EH (cell line): ENCODE data around the gene POLR2M.

Experiments
- DNase-seq: peaks from one replicate; pipeline ENCODE4 v3.0.0-alpha.2; 2015; ENCODE audit warnings: low read depth

Gene POLR2M

DNA sequence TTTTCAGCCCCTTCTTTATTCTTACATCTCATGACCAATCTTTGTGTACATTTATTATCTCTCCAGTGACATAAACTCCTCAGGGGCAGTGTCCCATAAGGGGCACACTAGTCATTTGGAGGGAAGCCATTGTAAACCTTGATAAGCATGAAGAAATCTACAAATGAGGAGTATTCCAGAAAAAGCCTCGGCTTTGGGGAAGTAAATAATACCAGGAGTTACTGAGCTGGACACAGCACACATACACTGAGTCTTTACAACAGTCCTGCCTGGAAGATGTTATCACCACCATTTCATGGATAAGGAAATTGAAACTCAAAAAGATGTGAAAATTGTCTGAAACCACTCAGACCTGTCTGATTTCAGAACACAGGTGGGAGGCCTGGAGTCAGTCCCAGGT is 15.4 kb upstream of the POLR2M start:
- no peak for DNase-seq

- DNase-seq = peak; percentile 77
Observed at GRCh38 chr15:57692709-57693108, 13.8 kb upstream of the POLR2M start.

- DNase-seq = peak; percentile 87
Observed at GRCh38 chr15:57694279-57694678, 12.2 kb upstream of the POLR2M start.

DNA sequence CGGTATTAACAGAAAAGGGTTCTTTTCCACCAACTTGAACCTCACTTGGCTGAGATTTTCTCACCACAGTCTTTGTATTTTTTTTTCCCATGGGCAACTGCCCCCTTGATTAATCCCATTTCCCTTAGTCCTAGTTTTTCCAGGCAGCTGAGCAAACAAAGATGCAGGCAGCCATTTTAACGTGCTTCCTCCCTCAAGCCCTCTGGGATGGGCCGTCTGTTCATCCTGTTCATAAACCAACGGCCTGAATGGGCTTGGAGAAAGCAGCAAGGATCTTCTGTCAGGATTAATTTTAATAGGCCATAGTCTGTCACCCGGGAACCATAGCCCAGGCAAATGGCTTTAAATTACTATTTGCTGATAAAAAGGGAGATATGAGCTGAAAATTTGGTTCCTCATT is 10.4 kb upstream of the POLR2M start:
- no peak for DNase-seq

GRCh38 chr15:57697588-57697987 is 8.9 kb upstream of the POLR2M start:
- peak; percentile 93 for DNase-seq

DNA sequence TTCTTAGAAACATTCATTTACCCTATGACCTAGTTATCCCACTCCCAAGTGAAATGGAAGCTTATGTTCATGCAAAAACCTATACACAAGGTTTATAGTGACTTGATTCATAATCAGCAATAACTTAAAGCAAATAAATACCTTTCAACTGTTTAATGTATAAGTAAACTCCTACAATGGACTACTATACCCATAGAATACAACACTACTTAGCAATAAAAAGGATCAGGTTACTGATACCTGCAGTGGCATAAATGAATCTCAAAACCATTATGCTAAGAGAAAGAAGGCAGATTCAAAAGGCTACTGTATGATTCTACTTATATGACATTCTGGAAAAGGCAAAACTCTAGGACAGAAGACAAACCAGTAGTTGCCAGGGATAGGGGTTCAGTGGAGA is 8.3 kb upstream of the POLR2M start:
- DNase-seq = no peak

DNA sequence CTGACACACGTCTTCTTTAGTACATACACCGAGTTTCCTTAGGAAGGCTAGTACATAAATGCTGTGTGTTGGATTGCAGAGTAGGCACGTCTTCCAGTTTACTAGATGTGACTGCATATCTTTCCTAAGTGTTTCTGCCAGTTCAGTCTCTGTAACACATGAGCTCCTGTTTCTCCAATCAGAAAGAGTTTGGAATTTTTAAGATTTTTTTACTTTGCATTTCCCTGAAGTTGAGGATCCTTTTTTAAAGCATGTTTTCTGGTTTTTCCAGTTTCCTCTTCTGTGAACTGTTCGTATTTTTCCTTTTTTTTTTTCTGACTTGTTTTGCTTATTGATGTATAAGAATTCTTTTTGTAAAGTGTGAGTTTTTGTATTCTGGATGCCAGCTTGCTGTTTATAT is 7.5 kb upstream of the POLR2M start:
- DNase-seq = no peak

- peak; percentile 66 for DNase-seq
Observed at GRCh38 chr15:57703387-57703786, 3.1 kb upstream of the POLR2M start.

DNA sequence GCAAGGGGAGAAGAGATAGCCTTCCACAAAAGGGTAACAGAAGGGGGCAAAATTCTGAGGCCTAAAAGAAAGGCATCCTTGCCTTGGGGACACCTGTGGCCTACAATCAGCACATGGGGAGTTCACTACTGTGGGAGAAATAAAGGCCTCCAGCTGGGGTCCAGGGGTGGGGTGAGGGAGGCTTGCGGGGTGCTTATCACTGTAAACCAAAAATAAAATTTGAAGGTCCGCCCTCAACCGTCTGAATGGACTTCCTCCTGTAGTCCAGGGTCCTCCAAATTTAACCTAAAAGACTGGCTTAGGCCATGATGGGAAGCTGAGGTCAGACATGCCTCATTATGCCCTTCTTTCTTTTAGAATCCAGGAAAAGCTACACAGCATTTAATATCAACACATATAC is 2.1 kb upstream of the POLR2M start:
- DNase-seq = no peak

DNA sequence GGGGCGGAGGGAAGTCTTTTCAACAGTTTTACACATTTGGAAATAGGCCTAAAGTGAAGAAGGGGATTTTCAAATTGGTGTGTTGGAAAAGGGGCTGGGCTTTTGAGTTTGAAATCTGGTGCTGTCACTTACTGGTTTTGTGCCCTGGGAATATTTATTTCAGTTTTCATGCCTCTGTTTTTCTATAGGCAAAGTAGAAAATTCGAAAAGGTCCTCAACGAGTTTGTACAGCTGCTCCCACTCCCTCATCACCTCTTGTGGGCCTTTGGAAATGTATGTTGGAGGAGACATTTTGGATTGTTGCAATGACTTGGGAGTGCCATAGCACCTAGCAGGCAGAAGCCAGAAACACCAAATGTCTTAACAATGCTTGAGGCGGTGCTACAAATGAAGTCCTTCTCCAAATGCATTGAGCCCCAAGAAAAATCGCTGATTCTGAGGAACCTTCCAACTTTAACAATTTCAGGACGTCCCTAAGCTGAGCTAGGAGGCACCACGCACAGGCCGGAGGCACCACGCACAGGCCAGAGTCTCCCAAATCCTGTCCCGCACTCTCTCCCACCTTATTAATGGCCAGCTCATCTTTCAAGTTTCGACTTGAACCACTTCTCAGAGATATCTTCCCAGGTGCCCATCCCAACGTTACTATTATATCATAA is 639 bp upstream of the POLR2M start:
- DNase-seq = no peak

- DNase-seq = peak; percentile 47
Observed at GRCh38 chr15:57708047-57708446, 1.5 kb downstream of the POLR2M start.

DNA sequence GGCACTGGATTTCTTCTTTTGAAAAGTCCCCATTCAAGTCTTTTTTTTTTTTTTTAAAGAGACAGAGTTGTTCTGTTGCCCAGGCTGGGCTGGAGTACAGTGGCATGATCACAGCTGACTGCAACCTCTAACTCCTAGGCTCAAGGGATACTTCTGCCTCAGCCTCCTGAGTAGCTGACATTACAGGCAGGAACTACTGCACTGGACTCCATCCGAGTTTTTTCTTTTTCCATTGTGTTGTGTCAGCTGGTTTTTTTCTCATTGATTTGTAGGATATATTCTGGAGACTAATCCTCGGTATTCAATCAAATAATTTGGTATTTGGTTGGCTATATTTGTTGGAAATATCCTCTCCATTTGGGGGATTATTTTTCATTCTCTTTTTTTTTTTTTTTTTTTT is 11.8 kb downstream of the POLR2M start:
- no peak for DNase-seq

GRCh38 chr15:57720867-57721266 is 14.4 kb downstream of the POLR2M start:
- peak; percentile 45 for DNase-seq

GRCh38 chr15:57726411-57726810 is 19.9 kb downstream of the POLR2M start:
- peak; percentile 64 for DNase-seq

DNA sequence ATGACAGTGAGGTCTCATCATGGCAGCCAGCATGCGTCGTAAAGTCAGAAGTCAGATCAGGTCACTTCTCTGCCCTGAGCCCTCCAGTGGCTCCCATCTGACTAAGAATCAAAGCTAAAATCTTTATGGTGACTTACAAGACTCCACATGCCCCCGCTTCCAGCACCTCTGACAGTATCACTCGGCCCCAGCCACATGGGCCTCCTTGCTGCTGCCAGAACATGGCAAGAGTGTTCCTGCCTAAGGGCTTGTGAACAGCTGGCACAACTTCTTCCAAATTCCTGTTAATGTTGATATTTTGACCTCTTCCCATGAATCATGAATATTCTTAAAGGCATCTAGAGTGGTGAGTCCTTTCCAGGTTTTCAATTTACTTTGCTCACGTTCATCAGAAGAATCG is 20.5 kb downstream of the POLR2M start:
- peak; percentile 83 for DNase-seq

- no peak for DNase-seq
Observed at GRCh38 chr15:57728436-57728835, 21.9 kb downstream of the POLR2M start.

GRCh38 chr15:57730876-57731275 is 24.4 kb downstream of the POLR2M start:
- no peak for DNase-seq

GRCh38 chr15:57731530-57732103 is 25.1 kb downstream of the POLR2M start:
- DNase-seq = no peak

DNA sequence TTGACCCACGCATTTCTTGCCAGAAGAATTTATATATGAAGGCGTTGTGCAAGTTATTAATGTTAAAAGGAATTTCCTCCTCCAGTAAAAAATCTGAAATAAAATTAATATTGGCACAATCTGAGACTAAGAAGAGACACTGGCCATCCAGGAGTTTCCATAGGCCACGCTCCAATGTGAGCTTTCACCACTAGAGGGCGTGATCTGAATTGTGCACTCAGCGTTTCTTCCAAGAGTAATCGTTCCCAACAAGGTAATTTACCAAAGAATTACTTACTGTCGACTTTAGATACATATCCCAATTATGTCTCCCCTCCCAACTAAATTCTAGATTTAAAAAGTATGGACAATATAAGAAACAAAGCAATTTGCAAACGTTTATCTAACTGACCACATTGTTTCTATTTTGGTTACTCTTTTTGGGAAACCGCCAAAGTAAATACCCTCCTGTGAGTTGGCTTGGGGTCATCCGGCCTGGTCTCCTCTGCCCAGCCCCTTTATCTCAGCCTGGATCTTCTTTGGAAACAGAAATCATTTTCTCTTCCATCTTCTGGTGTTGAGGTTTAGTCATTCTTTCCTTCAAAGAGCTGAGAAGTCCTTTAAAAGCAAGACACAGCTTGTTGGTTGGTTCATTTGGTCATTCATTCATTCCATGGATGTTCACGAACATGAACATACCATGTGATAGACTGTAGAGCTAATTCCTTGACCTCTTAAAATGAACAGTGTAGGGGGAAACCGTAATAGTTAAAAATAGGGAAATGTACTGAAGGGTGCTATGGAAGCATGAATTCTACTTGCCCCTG is 26.2 kb downstream of the POLR2M start:
- DNase-seq = peak; percentile 70

GRCh38 chr15:57734860-57735259 is 28.3 kb downstream of the POLR2M start:
- DNase-seq = no peak

DNA sequence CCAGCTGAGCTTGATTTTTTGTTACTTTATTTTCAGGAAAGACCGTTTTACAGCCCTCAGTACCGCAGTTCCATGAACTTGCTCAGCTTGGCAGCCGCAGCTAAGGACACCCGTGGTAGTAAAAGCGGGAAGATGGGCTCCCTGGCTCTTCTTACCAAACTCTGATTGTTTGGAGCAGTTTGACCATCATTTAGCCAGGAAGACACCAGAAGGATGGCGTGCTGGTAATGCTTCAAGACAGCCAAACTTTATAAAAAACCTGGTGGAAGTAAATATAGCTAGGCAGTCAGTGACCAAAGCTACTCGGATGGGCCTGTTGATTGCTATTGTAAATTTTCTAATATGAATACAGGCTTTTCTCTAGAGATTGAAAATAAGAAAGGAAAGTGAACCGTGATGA is 28.9 kb downstream of the POLR2M start:
- DNase-seq = no peak

DNA sequence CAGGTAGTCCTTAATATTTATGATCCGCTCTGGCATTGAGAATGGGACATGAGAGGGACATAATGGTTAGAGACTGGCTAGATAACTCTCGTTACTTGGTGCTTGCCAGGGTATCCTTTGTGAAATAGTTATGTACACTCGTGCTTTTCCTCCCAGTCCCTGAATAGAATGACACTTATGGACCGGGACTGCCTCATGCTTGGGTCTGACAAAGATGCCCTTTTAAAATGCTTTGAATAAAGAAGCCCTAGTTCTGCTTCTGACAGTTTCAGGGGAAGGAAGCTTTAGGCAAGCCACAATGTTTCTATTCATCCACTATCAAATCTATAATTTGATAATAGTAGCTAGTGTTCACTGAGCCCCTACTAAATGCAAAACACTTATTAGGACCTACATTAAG is 29.4 kb downstream of the POLR2M start:
- DNase-seq = no peak

DNA sequence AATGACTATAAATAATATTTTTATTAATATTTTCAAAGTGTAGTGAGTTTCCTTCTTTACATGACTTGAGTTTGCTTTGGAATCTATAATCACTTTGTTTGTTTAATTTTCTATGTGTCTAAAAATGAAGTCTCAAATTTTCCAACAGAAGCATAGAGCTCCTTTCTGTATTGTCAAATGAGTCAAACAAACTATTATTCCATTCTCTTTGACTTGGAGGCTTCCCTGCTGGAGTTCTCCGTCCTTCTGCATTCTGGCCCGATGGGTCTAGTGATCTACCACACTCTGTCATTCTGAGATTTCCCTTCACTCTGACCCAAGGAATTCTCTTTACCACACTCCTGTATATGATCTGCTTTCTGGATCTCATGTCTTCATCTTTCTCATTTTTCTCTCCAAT is 30.1 kb downstream of the POLR2M start:
- DNase-seq = no peak
